CD4-positive, alpha-beta T cell treated with Interleukin-4 for 4 hours (primary cell): ENCODE measurements around the gene PIPOX.

Experiments
- DNase-seq: peaks from one replicate; pipeline ENCODE4 v3.0.0-alpha.2; 2020

Gene PIPOX

DNA sequence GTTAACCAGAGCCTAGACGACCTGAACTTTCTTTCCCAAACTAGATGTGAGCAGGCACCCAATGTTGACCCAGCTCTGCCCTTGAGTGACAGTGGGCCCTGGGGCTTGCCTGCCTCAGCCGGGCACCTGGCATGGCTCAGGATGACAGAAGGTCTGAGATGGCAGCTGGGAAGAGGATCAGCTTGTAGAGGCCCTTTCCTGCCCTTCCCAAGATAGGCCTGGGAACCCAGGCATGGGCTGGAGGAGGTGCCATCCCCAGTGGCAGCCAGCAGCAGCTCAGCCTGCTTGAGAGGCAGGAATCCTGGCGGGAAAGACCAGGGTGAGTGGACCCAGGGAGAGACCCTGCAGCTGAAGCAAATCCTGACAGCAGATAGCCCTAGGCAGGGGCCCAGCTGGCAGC lies 59.1 kb downstream of the PIPOX start:
- no peak for DNase-seq

DNA sequence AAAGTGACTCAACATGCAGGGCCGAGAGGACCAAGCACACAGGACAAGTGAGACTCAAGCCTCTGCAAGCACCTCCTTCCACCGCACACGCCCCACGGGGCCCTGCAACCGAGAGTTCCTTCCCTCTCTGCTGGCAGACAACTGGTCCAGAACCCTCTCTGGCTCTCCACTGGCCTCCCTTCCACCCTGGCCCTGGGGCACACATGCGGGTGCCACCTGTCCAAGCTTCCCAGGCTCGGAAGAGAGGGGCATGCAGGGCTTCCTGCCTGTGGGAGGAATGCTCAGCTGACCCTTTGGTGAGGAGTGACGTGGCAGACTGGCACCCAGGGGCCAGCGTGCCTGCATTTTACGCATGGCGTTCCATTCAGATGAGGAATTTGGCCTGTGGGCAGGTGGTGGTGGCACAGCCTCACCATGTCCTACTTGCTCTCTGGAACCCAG lies 59.8 kb downstream of the PIPOX start:
- DNase-seq: no peak

DNA sequence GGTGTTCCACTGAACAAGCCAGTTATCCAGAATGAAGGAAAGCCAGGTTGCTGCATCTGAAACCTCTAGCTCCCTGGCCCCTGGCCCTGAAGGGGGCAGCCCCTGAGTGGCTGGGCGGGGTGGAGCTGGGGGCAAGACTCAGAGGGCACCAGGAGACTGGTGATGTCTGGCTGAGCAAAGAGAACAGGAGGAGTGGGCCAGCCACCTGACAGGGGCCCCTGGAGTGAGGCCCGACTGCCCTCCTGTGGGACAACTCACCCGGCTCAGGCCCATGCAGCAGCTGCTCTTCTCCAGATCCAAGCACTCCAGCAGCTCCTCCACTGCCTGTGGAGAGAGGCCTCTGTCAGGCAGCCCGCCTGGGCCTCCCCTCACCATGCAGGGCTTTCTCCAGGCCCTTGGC lies 60.4 kb downstream of the PIPOX start:
- DNase-seq: no peak
